Upper lobe of left lung (tissue), 6 donors: ENCODE results near the gene PCK2. TPM values are rescaled to one million over a fixed set of nuclear protein-coding genes. Genes with fewer than 3 reads are reported as not detected.

Source experiments
- ATAC-seq, 2 donors: fragments of 200-7000 bp; cut with Tn5 transposase; one replicate each; pipeline ENCODE4 v1.9.1; 2022; ENCODE audit warnings: mild to moderate bottlenecking in 2 of 2, moderate library complexity in 2 of 2; ENCODE audit not compliant: low FRiP score in 2 of 2
- DNase-seq, 2 donors: peaks; one replicate each; pipeline ENCODE4 v3.0.0-alpha.2; 2019 to 2020
- H3K27ac ChIP-seq, 4 donors: fragments of 200-600 bp; sonication (generic); one replicate each; pipeline ENCODE4 v1.5.1; 2016 to 2019
- H3K27me3 ChIP-seq, 4 donors: fragments of 200-600 bp; sonication (generic); one replicate each; pipeline ENCODE4 v1.5.1; 2017 to 2019
- H3K36me3 ChIP-seq, 4 donors: fragments of 200-600 bp; sonication (generic); one replicate each; pipeline ENCODE4 v1.5.1; 2016 to 2019
- H3K4me1 ChIP-seq, 4 donors: fragments of 200-600 bp; sonication (generic); one replicate each; pipeline ENCODE4 v1.5.1; 2018 to 2019
- H3K4me3 ChIP-seq, 4 donors: fragments of 200-600 bp; sonication (generic); one replicate each; pipeline ENCODE4 v1.5.1; 2017 to 2019; ENCODE audit warnings: mild to moderate bottlenecking in 2 of 4, moderate library complexity in 1 of 4
- H3K9me3 ChIP-seq, 4 donors: fragments of 200-600 bp; sonication (generic); one replicate each; pipeline ENCODE4 v1.5.1; 2018 to 2019
- CTCF ChIP-seq, 6 experiments: fragments of 450-650 bp in 4 of 6; fragments of 200-600 bp in 2 of 6; sonication (generic) in 2 of 6; IDR thresholded peaks; one replicate each; pipeline ENCODE4 v1.5.1; 2016 to 2019; ENCODE audit warnings: antibody characterized with exemption in 6 of 6
- EP300 ChIP-seq, 4 donors: sonication (generic); formaldehyde crosslinking; IDR thresholded peaks; one replicate each; pipeline ENCODE4 v1.5.1; 2017; ENCODE audit warnings: antibody characterized with exemption in 4 of 4, control low read depth in 2 of 4
- POLR2A ChIP-seq, 4 donors: fragments of 450-650 bp; IDR thresholded peaks; one replicate each; pipeline ENCODE4 v1.5.1; 2016 to 2017; ENCODE audit warnings: antibody characterized with exemption in 4 of 4, mild to moderate bottlenecking in 2 of 4
- POLR2AphosphoS5 ChIP-seq, 2 donors: sonication (generic); formaldehyde crosslinking; IDR thresholded peaks; one replicate each; pipeline ENCODE4 v1.5.1; 2017; ENCODE audit warnings: antibody characterized with exemption in 2 of 2
- WGBS, 2 donors: methylation state at CpG; one replicate each; pipeline ENCODE4 v1.1.5; 2017 to 2018; 5-methylcytosine and 5-hydroxymethylcytosine counted together
- total RNA-seq, 6 donors: library from RNA; depleted of rRNA in 4 of 6; stranded (reverse); fragments of >200 nt in 4 of 6; gene quantifications; one replicate each; pipeline versions ENCODE4 v1.1.0 to v1.2.1, GENCODE V29; 2016 to 2021
- donor health status: DM: no; HTN: no; CAD: no; lungs with moderate emphysema.
- donor health status: DM: no; HTN: yes; CAD: no; lungs with severe emphysema.

Gene PCK2
- total RNA-seq, 6 donors from 2014 or later, result 27.2 to 70.3 (median 34.9) TPM

GRCh38 chr14:24137529-24138395, 43.7 kb downstream of the PCK2 start:
- Histone ChIP-seq H3K4me1 (peaks cover 30 to 55% (median 39%) of the 10 kb centered on the region in 4 donors), H3K36me3 (peaks cover 4 to 24% (median 20%) of the 10 kb centered on the region in 4 donors), H3K27me3 (no peaks in the 10 kb centered on the region), H3K9me3 (no peaks in the 10 kb centered on the region), H3K4me3 (no peak overlapping the region), H3K27ac (peak overlapping the region in 3 of 4 donors; percentile 12 to 96 (median 96))
- DNase-seq, result no peak
- WGBS, 2 donors, result 83 to 91% methylated on average over 8 of the region's 8 CpGs
- no peak for TF ChIP-seq CTCF (IDR thresholded peaks at IDR 0.05)
- TF ChIP-seq EP300 (IDR thresholded peaks at IDR 0.05), result no peak
- no peak for TF ChIP-seq POLR2A (IDR thresholded peaks at IDR 0.05)
- TF ChIP-seq POLR2AphosphoS5 (IDR thresholded peaks at IDR 0.05), result no peak
- no peak for ATAC-seq

- H3K4me1 ChIP-seq, result peaks cover 30 to 55% (median 39%) of the 10 kb centered on the region in 4 donors
- WGBS, 2 donors, result 92 to 93% methylated on average over 13 of the region's 13 CpGs
- DNase-seq, result no peak
- TF ChIP-seq CTCF (IDR thresholded peaks at IDR 0.05) (no peak), POLR2A (IDR thresholded peaks at IDR 0.05) (no peak), POLR2AphosphoS5 (IDR thresholded peaks at IDR 0.05) (no peak), EP300 (IDR thresholded peaks at IDR 0.05) (no peak)
- no peak overlapping the region for H3K4me3 ChIP-seq
- no peaks in the 10 kb centered on the region for H3K27me3 ChIP-seq
- H3K27ac ChIP-seq, result peak overlapping the region in 2 of 4 donors; percentile 12 to 96
- H3K9me3 ChIP-seq, result no peaks in the 10 kb centered on the region
- no peak for ATAC-seq
- H3K36me3 ChIP-seq, result peaks cover 4 to 30% (median 25%) of the 10 kb centered on the region in 4 donors
Measured at GRCh38 chr14:24138396-24139271, 44.5 kb downstream of the PCK2 start.

- ATAC-seq, result no peak
- Histone ChIP-seq H3K27me3 (no peaks in the 10 kb centered on the region), H3K4me3 (peak overlapping the region in 1 of 4 donors; percentile 90), H3K36me3 (peaks cover 4 to 32% (median 28%) of the 10 kb centered on the region in 4 donors), H3K9me3 (no peaks in the 10 kb centered on the region), H3K27ac (peak overlapping the region in 2 of 4 donors; percentile 8 to 92), H3K4me1 (peaks cover 30 to 55% (median 39%) of the 10 kb centered on the region in 4 donors)
- WGBS, 2 donors, result 82 to 89% methylated on average over 8 to 9 of the region's 9 CpGs
- DNase-seq, result no peak
- TF ChIP-seq EP300 (IDR thresholded peaks at IDR 0.05) (no peak), POLR2A (IDR thresholded peaks at IDR 0.05) (no peak), POLR2AphosphoS5 (IDR thresholded peaks at IDR 0.05) (no peak), CTCF (IDR thresholded peaks at IDR 0.05) (no peak)
Measured at GRCh38 chr14:24139272-24139934, 45.3 kb downstream of the PCK2 start.

- Histone ChIP-seq H3K9me3 (no peaks in the 10 kb centered on the region), H3K27me3 (no peaks in the 10 kb centered on the region), H3K4me3 (peak within 1 kb of the TSS; percentile 62 to 90 (median 78)), H3K27ac (peak within 1 kb of the TSS; percentile 85 to 95 (median 90)), H3K4me1 (peaks cover 36 to 58% (median 49%) of the 10 kb centered on the region in 4 donors), H3K36me3 (peaks cover 4 to 32% (median 28%) of the 10 kb centered on the region in 4 donors)
- peak; percentile 97 to 98 for ATAC-seq
- WGBS, 2 donors, result 0% methylated on average over 53 of the region's 65 CpGs; no CpG with 5 or more reads in 1 of the 2 donors
- peak; percentile 97 to 100 for DNase-seq
- TF ChIP-seq EP300 (IDR thresholded peaks at IDR 0.05) (no peak), POLR2AphosphoS5 (IDR thresholded peaks at IDR 0.05) (peak in 1 of 2 donors; percentile 91), CTCF (IDR thresholded peaks at IDR 0.05) (peak in 5 of 6 experiments; percentile 74 to 90 (median 86)), POLR2A (IDR thresholded peaks at IDR 0.05) (peak in 3 of 4 donors; percentile 18 to 89 (median 61))
Measured at GRCh38 chr14:24141097-24141880, 47.2 kb downstream of the PCK2 start, which contains the start of gene EMC9. Gene EMC9 (minus strand): TSS chr14:24141591. CDS start chr14:24141304, 287 bp downstream.
